Stimulated activated CD4-positive, alpha-beta T cell treated with anti-CD3 and anti-CD28 coated beads, Interleukin-1b, Interleukin-23, amount 100 ng/mL, for 4 hours (primary cell): ENCODE results near the gene NRXN3.
"Not testable (repeated sequence)": the region's sequence is repeated elsewhere in the genome, so short reads cannot be mapped to it uniquely, and the experiment has no call there.

Experiments
- DNase-seq, 2 donors: peaks; one replicate each; pipeline ENCODE4 v3.0.0-alpha.2; 2020; ENCODE audit warnings: low read depth in 2 of 2

NRXN3 gene

GRCh38 chr14:79727900-79728299 lies 1557.7 kb downstream of the NRXN3 start:
- DNase-seq: no peak

GRCh38 chr14:79728331-79728730 lies 1558.2 kb downstream of the NRXN3 start:
- DNase-seq: no peak

GRCh38 chr14:79729731-79730130 lies 1559.6 kb downstream of the NRXN3 start:
- DNase-seq: no peak

DNA sequence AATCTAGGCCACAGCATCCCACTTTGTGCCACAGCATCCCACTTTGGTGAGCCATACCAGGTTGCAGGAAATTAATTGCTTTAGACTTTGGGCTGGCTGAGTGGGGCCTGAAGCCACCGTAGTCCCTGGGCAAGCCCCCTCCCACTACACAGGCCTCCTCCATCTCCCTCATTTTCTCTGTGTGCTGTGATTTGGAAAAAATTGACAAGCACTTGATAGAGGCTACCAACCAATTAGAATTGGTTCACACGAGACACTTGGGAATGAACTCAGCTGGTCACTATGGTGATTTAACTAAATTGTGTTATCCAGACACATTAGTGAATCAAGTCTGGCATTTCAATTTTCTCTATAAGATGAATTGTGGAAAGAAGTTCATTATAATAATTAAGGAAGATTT lies 1560.0 kb downstream of the NRXN3 start:
- DNase-seq: no peak

- DNase-seq: no peak
Observed at GRCh38 chr14:79730953-79731352, 1560.8 kb downstream of the NRXN3 start.

DNA sequence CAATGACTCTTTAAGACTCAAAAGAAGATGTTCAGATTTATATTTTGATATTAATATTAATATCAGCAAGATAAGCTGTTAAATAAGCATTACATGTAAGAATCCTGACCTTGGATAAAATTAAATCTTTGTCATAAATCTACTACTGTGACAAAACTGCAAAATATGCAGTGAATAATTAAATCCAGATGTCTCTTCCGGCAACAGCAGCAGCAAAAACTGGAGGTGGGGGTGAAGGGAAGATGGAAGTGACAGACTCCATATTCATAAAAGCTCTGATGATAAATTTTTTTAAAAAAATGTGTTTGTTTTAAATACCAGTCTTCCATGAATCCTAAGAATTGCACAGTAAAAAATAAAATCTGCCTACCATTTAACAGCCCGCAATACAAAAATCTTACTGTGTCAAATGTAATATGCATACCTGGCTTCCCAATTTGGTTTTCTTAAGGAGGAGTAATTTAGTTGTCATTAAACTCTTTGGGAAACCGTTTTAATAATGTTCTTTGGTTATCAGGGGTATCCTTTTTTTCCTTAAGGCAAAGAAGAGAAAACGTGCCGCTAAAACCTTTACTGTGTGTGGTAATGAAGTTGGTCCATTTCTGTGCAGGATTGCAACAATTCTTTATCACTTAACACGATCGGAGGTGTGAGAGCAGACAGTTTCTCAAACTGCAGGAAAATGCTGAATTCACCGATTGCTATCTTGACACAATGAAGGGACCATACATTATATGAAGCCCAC lies 1562.9 kb downstream of the NRXN3 start:
- no peak for DNase-seq

- DNase-seq: no peak
Observed at GRCh38 chr14:79734151-79734550, 1564.0 kb downstream of the NRXN3 start.

GRCh38 chr14:79734656-79735055 lies 1564.5 kb downstream of the NRXN3 start:
- DNase-seq: no peak

DNA sequence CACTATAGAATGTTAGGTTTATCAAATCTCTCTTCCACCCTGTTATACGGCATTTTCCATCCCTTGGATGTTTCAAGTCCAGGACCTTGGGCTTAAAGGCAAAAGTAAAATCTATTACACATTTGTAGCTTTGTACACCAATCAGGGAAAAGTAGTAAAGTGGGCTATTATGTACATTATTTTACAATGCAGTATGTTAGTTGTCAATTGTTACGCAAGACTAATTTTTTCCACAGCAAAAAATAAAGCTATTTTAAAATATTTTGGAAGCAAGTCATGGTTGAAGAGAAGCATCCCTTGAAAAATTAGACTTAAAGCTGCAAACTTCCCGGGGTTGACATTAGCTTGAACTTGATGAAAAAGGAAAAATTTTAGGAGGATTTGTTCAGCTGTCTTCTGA lies 1564.9 kb downstream of the NRXN3 start:
- no peak for DNase-seq

GRCh38 chr14:79740066-79740601 lies 1570.0 kb downstream of the NRXN3 start:
- DNase-seq: no peak

DNA sequence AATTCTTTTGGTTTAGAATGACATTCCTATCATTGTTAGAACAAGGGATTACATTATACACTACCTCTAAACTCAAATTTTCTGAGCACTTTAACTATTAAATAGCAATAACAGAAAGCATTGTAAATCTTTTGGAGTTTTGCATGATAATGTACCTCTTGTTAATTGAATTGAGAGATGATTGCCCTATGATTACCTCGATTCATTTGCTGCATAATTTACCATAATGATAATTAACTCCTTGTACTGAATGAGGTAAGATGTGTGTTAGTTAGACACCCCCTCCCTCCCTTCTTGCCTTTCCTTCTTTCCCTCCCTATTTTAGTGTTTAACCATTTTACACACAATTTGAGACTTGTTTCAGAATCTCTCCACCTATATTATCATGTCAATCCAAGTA lies 1572.0 kb downstream of the NRXN3 start:
- no peak for DNase-seq

DNA sequence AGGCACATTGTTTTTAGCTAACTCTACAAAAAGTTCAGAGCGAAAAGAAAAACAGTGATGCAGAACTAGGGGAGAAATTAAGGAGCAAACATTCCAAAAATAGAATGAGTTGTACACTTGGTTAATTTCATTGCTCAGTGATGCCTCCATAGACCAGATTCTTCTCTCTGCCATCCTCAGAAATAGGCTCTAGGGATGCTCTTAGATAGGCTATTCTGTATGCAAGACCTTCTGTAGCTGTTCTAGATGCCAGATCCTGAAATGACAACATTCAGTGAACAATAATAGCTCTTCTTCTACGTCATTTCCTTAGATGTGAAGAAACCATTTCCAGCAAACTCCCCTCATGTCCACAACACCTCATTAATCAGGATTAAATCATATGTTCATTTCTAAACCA lies 1574.9 kb downstream of the NRXN3 start:
- DNase-seq: no peak

DNA sequence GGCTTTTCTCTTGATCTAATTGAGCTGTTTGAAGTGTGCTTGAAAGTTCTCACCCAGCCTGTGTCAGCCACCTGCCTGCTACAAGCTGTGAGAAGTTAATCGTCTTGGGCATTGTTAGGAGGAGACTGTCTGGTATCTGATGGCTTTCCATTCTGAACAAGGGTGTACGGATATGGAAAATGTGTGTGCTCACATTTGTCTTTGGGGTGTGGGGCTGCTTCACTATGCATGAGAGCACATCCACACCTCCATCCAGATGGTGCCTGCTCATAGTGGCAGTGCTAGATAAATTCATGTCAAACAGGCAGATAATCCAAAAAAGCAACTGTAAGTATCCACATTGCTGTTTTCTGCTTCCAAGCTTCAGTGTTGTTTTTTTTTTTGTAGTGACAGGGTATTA lies 1578.9 kb downstream of the NRXN3 start:
- DNase-seq: no peak

- DNase-seq: no peak
Observed at GRCh38 chr14:79758985-79759384, 1588.8 kb downstream of the NRXN3 start.

GRCh38 chr14:79764323-79764722 lies 1594.2 kb downstream of the NRXN3 start:
- no peak for DNase-seq

DNA sequence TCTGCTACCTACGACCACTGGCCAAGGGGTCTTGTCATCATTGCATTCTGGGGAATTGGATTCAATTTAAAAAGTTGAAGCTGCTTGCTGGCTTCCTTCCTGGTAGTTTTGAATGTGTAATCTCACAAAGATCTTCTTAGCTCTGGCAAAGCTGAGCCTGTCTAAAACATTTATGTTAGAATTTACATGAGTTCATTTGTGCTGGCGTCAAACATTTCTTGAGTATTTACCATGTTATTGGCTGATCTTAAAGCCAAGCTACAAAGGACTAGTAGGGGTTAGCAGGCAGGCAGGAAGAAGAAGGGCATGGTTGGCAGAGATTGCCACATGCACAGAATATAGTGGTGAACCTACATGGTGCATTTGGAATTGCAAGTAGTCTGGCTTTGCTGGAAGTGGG lies 1596.3 kb downstream of the NRXN3 start:
- no peak for DNase-seq

DNA sequence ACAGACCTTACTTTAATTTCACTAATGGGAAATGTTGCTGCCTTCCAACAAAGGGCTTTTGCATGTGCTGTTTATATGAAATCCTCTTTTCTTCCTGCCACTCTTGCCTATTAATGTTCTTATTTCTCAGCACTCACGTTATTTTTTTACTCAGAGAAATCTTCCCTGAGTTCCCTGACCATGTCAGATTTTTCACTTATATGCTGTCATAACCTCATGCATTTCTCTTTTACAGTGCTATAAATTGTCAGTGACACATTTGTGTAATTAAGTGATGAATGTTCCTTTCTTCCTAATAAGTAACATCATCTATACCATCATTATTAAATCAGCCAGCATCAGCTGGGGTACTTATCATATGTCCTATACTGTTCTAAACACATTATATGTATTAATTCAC lies 1597.1 kb downstream of the NRXN3 start:
- DNase-seq: no peak

- not testable (repeated sequence) for DNase-seq
Observed at GRCh38 chr14:79767721-79768120, 1597.5 kb downstream of the NRXN3 start.

DNA sequence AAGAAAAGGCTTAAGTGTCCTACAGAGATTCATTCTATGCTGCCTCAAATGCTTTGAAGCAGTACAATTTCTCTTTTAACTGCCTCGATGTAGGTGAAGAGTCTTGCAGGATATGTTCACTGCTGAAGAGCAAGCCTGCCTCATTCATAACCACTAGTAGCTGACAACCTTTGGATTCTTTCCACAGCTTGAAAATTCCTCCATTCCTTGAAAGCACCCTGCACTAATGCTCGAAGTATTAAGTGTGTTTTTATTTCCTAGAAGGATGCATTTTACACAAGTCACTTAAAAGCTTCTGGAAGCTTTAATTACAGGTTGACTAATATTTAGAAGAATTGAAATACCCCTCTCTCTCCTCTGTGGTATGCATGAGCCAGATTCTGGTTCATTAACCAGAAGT lies 1611.7 kb downstream of the NRXN3 start:
- no peak for DNase-seq

DNA sequence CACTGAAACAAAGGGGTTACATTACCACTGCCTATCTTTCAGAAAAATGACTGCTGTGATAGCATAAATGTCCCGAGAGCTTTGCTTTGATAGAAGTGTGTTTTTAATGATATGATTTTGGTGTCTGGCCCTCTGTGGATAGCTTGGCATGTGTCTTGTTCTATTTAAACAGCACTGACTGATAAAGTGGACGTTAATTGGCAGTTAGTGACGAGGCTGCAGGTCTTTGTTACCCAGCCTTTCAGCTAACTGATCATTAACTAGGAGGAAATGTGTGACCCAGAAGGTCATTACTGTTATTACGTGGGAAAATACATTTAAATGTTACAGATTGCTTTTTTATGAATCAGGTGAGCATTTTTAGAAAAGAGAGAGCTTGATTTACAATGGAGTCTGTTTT lies 1612.9 kb downstream of the NRXN3 start:
- no peak for DNase-seq

- DNase-seq: no peak
Observed at GRCh38 chr14:79786522-79786921, 1616.3 kb downstream of the NRXN3 start.

- DNase-seq: no peak
Observed at GRCh38 chr14:79788346-79788745, 1618.2 kb downstream of the NRXN3 start.

DNA sequence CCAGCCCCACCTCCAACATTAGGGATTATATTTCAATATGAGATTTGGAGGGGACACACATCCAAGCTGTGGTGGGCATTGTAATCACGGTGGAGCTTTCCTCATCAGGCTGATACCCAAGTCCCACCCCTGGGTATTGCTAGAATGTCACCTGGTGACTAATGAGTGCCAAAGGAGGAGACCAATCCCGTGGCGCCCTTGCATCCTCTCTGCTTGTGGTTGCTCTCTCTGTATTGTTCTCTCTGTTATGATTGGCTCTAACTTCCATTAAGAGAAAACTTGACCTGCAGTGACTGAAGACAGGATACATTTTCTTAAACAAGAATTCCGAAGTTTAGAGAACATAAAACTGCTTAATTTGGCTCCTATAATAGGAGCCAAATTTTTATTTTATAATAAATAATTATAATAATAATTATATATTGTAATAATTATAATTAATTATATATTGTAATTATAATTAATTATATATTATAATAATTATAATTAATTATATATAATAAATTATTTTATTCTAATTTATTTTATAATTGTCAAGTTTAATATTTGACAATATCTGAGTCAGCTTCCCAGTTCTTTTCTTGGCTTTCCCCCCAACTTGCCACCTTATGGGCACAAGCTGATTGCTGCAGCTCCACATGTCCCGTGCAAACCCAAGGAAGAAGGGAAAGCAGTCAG lies 1621.0 kb downstream of the NRXN3 start:
- DNase-seq: no peak
